NCI-H1048 (cell line): Measurements from ENCODE around the gene ARRDC2.
"Not testable (repeated sequence)": the region's sequence is repeated elsewhere in the genome, so short reads cannot be mapped to it uniquely, and the experiment has no call there.

ENCODE experiments used
- DNase-seq: peaks from one replicate; lab custom pipeline; 2025; lab: John Stamatoyannopoulos, UW

ARRDC2 gene

DNA sequence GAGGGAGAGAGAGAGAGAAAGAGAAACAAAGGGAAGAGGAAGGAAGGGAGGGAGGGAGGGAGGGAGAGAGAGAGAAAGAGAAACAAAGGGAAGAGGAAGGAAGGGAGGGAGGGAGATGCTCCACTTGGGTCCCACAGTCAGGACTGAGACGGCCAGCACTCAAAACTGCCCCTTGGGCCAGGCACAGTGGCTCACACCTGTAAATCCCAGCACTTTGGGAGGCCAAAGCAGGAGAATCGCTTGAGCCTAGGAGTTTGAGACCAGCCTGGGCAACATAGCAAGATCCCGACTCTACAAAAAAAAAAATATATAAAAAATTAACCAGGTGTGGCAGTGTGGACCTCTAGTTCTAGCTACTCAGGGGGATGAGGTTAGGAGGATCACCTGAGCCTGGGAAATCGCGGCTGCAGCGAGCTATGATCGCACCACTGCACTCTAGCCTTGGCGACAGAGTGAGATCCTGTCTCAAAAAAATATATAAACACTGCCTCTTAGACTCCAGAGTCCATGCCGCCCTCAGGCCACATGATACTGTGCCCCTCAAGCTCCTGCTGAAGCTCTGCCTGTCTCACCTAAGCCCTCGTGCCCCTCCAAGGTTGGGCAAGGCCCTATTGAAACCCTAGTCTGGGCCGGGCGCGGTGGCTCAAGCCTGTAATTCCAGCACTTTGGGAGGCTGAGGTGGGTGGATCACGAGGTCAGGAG is 8.4 kb downstream of the ARRDC2 start:
- DNase-seq, result no peak

DNA sequence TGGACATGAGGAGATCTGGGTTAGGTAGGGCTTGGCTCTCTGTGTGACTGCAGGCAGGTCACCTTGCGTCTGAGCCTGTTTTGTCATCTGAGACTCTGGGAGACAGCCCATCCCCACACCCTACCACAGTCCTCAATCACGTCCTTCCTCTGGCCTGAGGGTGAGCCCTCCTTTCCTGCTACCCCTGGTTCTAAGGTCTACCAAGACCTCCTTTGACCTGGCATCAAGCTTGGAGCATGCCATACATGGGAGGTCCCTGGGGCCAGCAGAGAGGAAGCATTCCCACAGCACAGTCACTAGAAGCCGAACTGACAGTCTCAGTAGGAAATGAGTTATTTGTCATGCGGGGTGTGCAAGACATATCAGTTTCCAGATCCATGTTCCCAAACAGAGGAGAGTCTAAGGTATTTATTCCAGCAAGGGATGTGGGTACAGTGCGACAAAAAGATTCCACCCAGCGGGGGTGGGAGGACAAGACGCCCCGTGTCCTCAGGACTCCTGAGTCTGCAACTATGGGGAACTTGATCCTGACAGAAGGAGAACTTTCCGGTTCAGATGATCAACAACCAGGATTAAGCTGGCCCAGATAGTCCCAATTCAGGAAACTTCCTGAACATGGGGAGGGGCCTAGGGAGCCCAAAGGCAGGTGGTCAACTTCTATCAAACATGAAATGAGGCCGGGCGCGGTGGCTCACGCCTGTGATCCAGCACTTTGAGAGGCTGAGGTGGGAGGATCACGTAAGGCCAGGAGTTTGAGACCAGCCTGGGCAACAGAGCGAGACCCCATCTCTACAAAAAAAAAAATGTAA is 9.5 kb downstream of the ARRDC2 start:
- DNase-seq, result no peak

DNA sequence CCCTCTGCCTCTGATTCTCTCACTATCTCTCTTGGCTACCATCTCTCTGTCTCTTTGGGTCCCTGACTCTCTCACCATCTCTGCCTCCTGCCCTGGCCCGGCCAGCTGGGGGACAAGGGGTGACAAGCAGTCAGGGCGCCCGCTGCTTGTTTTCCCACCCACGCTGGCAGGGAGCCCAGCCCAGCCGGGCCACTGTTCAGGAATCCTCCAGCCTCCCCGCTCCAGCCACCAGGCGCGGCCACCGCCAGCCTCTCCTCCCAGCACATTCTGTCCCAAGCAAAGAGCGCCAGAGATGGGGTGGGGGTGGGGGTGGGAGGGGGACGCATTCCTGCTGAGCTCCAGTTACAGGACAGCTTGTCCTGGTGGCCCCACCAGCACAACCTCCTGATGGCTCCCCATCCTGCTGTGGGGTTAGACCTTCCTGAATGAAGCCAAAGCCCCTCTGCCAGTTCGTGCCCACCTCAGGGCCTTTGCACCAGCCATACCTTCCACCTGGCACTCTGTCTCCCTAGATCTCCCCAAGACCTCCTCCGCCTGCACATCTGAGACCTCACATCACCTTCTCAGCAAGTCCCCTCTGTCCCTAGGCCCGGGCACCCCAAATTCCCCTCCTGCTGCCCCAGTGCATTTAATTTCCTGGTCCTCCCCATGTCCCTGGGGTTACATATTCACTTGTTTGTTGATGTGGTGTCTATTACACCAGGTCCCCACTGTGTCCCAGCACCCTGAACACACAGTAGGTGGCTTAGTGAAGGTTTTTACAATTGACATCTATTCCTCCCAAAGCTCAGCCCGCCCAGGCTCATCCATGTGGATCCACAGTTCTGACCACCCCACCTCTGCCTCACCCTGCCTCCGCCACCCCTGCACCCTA is 12.5 kb downstream of the ARRDC2 start:
- no peak for DNase-seq

DNA sequence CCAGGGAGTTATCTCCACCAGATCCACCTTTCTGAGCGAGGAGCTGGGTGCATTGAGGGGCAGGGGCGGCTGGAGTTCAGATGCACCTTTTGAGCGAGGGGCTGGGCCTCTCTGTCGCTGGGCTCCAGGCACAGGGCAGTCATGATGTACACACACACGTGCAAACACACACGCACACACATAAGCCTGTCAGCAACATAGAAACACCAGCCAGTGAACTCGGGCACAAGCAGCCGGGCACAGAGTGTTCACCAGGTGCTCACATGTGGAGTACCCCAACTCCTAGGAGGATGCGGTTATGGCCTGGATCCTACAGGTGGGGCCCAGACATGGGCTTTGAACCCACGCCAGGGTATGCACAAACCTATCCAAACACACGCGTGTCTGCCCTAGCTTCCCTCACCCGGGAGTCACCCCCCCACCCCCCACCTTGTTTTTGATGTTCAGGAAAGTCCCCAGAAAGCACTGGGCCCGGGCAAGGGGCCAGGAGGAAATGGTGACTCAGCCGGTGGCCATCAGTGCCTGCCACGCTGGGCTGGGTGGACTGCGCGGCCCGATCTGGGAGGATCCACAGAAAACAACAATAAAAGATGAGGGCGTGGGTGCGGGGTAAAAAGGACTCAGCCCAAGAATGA is 13.3 kb downstream of the ARRDC2 start:
- DNase-seq, result no peak

DNA sequence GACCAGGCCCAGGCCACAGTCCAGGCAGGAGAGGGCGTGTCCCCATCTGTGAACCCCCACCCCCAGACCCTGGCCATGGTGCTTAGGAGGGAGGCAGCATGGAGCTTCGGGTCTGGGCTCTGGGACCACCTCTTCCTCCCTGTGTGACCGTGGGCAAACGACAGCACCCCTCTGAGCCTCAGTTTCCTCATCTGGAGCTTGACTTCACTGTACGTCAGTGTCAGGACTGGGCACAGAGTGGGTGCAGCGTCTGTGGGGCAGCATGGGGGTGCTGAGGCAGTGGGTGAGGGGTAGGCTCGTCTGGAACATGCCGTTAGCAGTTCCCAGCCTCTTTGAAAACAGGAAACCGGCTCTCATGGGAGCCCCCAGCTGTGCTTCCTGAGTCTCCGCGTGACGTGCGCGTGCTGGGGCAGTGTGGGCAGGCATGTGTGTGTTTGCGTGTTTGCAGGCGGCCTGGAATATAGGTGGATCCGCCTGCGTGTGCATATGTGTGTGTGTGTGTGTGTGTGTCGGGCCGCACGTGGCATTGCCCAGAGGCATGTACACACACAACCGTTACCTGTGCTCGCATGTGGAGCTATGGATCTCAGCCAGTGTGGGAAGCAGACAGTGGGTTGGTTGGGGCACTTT is 15.8 kb downstream of the ARRDC2 start:
- no peak for DNase-seq

DNA sequence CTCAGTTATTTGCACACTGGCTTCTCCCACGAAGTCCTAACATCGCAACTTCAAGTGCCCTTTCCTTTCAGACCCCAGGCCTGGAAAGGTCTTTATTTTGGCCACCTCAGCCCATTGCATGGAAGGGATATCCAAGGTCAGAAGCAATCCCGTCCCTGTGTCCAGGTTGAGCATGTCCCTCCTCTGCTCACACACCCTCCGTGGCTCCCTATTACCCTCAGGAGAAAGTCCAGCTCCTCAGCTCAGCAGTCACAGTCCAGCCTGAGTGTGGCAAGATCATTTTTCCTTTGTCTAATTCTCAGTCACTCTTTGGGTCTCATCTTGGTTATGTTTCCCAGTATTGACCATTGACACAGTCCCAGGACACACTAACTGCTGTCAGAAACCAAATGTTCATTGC is 19.2 kb downstream of the ARRDC2 start:
- DNase-seq, result no peak

DNA sequence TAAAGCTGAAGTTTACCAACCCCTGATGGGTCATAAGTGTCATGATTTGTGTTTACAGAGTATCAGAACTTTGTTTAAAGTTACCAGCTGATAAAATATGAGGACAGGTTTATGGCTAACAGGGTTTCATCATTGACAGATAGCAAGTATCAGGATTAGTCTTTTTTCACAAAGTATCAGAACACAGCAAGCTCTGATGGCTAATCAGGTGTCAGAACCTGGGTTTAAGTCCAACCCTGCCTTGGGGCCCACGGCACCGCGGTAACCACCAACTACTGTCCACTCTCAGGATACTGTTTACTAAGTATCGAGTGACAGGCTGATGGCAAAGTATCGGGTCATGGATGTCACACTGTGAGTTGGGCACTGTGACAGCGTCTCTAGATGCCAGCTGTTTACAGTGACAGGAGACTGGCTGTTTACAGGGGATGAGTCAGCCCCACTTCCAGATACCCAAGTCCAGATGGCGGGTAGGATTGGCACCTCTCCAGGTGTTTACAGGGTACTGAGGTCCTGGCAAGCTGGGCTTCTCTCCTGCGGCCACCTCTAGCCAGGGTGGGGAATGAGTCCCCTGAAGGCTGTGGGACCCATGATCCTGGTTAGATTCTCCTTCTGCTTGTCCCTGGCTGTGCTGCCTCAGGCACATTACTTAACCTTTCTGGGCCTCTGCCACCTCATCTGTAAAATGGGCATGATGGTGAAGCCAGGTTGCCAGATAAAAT is 21.8 kb downstream of the ARRDC2 start:
- no peak for DNase-seq

DNA sequence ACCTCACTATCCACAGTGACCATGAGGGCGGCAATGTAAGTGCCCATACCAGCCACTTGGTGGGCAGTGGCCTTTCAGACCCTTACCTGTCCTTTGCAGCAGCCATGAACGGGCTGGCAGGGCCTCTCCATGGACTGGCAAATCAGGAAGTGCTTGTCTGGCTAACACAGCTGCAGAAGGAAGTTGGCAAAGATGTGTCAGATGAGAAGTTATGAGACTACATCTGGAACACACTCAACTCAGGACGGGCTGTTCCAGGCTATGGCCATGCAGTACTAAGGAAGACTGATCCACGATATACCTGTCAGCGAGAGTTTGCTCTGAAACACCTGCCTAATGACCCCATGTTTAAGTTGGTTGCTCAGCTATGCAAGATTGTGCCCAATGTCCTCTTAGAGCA is 23.4 kb downstream of the ARRDC2 start:
- DNase-seq, result not testable (repeated sequence)

DNA sequence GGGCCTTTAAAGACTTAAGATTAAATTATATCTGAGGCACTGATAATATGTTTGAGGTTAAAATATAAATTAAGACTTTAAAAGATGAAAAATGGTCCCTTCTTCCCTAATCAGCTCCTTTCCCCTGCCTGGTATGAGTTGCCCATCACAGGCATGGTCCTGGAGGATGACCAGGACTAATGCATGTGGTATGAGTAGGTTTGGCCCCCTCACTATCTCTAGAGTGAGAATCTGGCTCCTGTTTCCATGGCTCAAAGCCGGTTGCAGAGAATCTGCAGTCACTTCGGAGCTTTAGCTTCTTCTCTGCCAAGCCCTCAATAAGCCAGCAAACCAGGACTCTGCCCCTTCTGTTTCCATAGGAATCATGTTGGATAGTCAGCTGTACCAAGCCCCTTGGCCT is 24.1 kb downstream of the ARRDC2 start:
- not testable (repeated sequence) for DNase-seq

DNA sequence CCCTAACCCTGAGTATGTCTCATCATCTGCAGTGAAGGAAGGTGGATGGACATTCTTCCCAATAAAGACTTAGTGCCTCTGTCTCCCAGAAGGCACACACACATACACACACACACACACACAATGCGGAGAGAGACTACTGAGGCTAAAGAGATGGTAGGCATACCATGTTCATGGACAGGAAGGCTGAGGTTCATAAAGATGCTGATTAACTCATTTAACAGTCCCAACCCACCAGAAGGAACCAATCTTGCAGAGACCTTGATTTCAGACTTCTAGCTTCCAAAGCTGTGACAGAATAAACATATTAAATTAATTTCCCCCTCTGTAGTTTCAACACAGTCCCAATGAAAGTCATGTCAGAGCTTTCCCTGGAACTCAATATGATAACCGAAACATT is 33.1 kb downstream of the ARRDC2 start:
- DNase-seq, result no peak

DNA sequence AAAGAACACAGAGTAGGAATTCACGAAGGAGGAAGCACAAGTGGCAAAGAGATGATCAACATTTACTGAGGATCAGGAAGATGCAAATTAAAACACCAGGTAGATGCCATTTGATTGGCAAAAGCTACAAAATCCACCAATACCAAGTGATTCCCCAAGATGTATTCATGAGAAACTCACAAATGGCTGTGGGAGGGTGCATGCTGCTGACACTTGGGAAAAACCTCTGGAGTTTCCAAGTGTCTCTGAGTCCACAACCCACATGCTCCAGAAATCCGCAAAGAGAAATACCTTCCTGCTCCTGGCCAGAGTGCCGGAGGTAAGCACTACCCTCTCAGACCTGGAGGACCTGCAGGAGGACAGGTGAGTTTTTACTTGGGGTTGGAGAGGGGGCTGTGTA is 35.7 kb downstream of the ARRDC2 start:
- no peak for DNase-seq

DNA sequence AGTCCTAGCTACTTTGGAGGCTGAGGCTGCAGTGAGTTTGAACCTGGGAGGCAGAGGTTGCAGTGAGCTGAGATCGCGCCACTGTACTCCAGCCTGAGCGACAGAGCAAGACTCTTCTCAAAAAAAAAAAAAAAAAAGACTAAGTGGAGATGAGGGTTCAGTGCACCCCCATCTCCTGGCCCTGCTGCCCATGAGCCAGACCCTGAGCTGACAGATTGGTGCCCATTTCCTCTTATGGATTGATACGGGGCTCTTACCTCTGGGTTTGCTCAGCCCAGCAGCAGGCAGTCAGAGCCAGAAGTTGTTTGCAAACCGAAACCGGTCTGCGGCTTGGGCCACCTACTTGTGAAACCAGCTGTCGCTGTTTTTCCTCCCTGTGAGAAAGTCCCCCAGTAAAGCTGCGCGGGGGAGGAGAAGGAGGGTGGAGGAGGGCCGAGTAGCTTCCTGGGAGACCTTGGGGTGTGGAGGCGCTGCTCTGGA is 36.9 kb downstream of the ARRDC2 start:
- no peak for DNase-seq

DNA sequence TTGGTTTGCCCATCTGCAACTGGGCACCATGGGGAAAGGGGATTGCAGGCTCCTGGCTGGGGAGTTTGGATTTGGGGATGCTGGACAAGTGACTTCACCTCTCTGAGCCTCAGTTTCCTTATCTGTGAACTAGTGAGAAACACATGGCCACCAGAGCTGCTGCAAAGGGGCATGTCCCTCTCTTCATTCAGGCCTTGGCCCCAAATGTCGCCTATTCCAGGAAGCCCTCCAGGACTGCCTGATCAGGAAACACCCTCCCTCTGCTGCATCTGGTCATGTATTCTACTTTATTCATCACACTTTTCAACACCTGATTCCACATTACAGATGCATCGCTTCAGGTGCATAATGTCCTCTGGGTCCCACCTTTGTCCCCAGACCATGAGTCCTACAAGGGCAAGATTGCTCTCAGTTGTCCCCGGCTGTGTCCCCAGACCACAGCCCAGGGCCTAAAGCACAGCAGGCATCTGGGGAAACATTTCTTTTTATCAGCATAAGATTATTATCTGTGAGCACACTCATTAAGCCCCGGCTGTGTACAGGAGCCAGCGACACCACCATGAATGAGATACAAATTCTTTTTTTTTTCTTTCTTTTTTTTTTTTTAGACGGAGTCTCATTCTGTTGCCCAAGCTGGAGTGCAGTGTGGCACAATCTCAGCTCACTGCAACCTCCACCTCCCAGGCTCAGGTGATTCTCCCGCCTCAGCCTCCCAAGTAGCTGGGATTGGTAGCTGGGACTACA is 37.5 kb downstream of the ARRDC2 start:
- no peak for DNase-seq

DNA sequence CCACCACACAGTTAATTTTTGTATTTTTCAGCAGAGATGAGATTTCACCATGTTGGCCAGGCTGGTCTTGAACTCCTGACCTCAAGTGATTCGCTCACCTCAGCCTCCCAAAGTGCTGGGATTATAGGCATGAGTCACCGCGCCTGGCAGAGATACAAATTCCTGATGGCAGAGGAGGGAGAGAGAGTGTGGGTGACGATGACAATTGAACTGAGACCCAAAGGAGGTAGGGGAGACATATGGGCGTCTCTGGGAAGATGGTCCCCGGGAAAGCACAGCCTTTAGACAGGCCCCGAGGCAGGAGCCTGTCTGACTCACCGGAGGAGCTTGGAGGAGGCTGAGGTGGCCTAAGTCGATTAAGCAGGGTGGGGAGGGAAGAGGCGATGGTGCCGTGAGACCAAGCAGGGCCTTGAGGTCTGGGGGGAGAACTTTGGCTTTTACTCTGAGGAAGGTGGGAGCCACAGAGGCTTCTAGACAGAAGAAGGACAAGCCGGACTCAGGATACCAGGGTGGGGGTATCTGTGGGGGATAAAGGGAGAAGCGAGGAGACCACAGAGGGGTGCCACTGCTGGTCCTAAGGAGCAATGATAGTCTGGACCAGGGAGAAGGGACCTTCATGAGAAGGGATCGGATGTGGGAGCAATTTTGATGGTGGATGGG is 38.2 kb downstream of the ARRDC2 start:
- no peak for DNase-seq

DNA sequence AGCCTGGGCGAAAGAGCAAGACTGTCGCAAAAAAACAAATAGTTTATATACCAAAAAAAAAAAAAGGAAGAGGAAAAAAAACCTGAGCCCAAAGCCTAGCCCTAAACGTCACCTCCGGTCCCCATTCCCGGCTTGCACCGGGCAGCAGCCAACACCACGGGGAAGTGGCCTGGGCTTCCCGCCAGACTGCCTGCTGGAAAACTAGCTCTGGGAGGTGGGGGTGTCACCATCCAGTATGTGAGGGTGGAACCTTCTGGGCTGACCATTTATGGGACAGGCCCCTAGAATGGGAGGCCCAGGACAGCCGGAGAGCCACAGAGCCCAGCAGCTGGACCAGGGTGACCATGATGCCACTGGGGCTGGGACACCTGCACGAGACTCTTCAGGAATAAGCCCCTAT is 41.4 kb downstream of the ARRDC2 start:
- no peak for DNase-seq

DNA sequence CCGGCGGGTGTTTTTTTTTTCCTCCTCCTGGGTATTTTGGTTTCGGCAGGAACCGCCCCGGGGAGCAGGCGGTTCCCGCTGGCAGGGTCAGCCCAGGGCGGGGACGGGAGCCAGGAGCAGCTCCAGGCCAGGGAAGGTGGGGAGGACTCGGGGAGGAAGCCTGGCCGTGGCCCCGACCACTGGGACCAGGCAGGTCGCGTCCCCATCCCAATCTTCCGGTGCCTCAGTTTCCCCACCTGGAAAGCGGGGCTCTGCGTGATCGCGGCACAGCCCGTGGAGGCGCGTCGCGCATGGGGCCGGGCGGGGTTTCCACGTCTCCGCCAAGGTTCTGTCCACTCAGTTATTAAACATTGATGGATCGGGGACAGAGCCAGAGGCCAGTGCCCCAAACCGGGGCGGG is 43.9 kb downstream of the ARRDC2 start:
- no peak for DNase-seq

DNA sequence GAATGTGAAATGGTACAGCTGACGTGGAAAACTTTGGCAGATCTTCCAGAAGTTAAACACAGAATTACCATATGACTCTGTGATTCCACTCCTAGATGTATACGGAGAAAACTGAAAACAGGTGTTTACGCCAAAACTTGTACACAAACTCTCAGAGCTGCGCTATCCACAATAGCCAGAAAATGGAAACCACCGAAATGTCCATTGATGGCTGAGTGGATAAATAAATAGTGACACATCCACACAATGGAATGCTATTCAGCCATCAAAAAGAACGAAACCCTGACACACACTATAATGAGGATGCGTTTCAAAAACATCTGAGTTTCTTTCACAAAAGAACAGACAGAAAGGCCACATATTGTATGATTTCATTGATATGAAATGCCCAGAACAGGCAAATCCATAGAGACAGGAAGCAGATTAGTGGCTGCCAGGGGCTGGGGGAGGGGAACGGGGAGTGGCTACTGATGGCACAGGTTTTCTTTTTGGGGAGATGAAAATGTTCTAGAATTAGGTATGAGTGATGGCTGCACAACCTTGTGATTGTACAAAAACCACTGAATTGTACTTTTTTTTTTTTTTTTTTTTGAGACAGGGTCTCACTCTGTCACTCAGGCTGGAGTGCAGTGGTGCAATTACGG is 45.7 kb downstream of the ARRDC2 start:
- DNase-seq, result no peak

DNA sequence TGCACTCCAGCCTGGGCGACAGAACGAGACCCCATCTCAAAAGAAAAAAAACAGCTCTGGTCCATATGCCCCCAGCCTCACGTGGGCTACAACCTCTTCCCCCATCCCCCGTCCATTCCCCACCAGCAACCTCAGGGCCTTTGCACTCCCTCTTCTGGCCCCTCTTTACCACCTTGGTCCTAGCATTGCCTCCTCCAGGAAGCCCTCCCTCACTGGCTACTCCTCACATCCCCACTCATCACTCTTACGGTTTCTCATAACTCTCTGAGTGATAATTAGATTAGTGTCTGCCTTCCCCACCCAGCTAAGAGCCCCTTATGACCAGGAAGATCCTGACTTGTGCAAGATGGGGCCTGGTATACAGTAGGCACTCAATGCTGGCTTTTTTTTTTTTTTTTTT is 48.0 kb downstream of the ARRDC2 start:
- no peak for DNase-seq

DNA sequence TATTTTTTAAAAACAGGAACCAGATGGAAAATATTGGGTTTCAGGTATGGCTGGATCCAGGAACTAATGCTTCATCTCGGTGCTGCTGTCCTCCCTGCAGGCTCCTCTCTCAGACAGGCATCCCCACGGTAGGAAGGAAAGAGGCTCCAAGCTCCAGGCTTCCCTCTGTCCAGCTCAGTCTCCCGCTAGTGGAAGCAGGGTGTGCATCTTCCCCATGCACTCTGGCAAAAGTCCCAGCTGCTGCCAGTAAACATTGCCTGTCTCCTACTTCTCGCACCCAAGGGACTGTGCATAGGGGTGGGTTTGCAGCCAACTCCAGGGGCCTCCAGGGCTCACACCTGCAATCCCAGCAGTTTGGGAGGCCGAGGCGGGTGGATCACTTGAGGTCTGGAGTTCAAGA is 49.6 kb downstream of the ARRDC2 start:
- no peak for DNase-seq
